Heart left ventricle (tissue), 16 donors: ENCODE measurements around the gene ARID5A. TPM values are rescaled to one million over a fixed set of nuclear protein-coding genes. Genes with fewer than 3 reads are reported as not detected.
A peak's percentile ranks its signal among the peaks of the same experiment; 100 is the strongest.
"Not testable (repeated sequence)": the region's sequence is repeated elsewhere in the genome, so short reads cannot be mapped to it uniquely, and the experiment has no call there.

Experiments
- ATAC-seq, 4 donors: fragments of 200-7000 bp; cut with Tn5 transposase; one replicate each; pipeline ENCODE4 v1.9.1; 2020 to 2022; ENCODE audit warnings: moderate library complexity in 4 of 4, mild to moderate bottlenecking in 3 of 4, moderate number of reproducible peaks in 1 of 4
- DNase-seq, 5 donors: peaks; one replicate each; pipeline ENCODE4 v3.0.0-alpha.2; 2020
- H3K27ac ChIP-seq, 12 donors: fragments of 200-600 bp; sonication (generic) in 4 of 12; one replicate each; pipeline versions ENCODE4 v1.5.0 to v1.8.0; 2016 to 2022; ENCODE audit warnings: mild to moderate bottlenecking in 2 of 12
- H3K27me3 ChIP-seq, 9 donors: fragments of 200-600 bp; sonication (generic) in 2 of 9; one replicate each; pipeline versions ENCODE4 v1.5.1 to v1.8.0; 2016 to 2022; ENCODE audit warnings: mild to moderate bottlenecking in 3 of 9
- H3K36me3 ChIP-seq, 9 donors: fragments of 200-600 bp; sonication (generic) in 2 of 9; one replicate each; pipeline versions ENCODE4 v1.5.0 to v1.8.0; 2018 to 2022; ENCODE audit warnings: mild to moderate bottlenecking in 2 of 9
- H3K4me1 ChIP-seq, 12 donors: fragments of 200-600 bp; sonication (generic) in 4 of 12; one replicate each; pipeline versions ENCODE4 v1.5.0 to v1.8.0; 2016 to 2022; ENCODE audit warnings: mild to moderate bottlenecking in 3 of 12
- H3K4me3 ChIP-seq, 12 donors: fragments of 200-600 bp; sonication (generic) in 4 of 12; one replicate each; pipeline versions ENCODE4 v1.5.0 to v1.8.0; 2017 to 2022; ENCODE audit warnings: mild to moderate bottlenecking in 9 of 12, moderate library complexity in 4 of 12
- H3K9me3 ChIP-seq, 12 donors: fragments of 200-600 bp; sonication (generic) in 4 of 12; one replicate each; pipeline versions ENCODE4 v1.5.0 to v1.8.0; 2016 to 2022; ENCODE audit warnings: mild to moderate bottlenecking in 1 of 12
- CTCF ChIP-seq, 12 donors: fragments of 200-600 bp; sonication (generic) in 4 of 12; IDR thresholded peaks; one replicate each; pipeline versions ENCODE4 v1.5.0 to v1.8.0; 2018 to 2022; ENCODE audit warnings: antibody characterized with exemption in 12 of 12, mild to moderate bottlenecking in 5 of 12
- POLR2A ChIP-seq, 2 donors: fragments of 450-650 bp; IDR thresholded peaks; one replicate each; pipeline ENCODE4 v1.6.1; 2017; ENCODE audit warnings: antibody characterized with exemption in 2 of 2, mild to moderate bottlenecking in 2 of 2, moderate library complexity in 2 of 2
- WGBS, 4 donors: extraction: QIAGEN DNeasy Blood & Tissue Kit in 2 of 4; methylation state at CpG; one replicate each; pipeline versions ENCODE4 v1.1.5 to v1.1.7; 2013 to 2018; 5-methylcytosine and 5-hydroxymethylcytosine counted together
- intact Hi-C, 10 donors: fragments of 100-400 bp; cut with DNase I; formaldehyde crosslinking; loops; one replicate each; pipeline versions ENCODE4 v1.11.1 to v1.14.2; 2022
- polyA plus RNA-seq, 2 donors: library from polyadenylated mRNA; stranded (reverse); fragments of 200-250 nt; gene quantifications; one replicate each; pipeline ENCODE4 v1.2.3, GENCODE V29; 2013
- total RNA-seq, 9 donors: library from RNA; depleted of rRNA in 2 of 9; stranded (reverse); fragments of >200 nt in 2 of 9; fragmentation: NEBNext Ultra II Directional in 3 of 9; extraction: Animal tissue kit (Norgen Biotek cat#: 25700) in 3 of 9; gene quantifications; one replicate each; pipeline versions ENCODE4 v1.1.0 to v1.2.4, GENCODE V29; 2016 to 2023
- donor health status: ischemic (EF 13 %, LVEDD 7.1; RV severe dilation, severe dysfunction).
- donor health status: healthy with polysubstance abuse.
- donor health status: DM: no; HTN: yes; CAD: no.
- donor health status: DM: no; HTN: no; CAD: no.
- donor health status: ischemic (EF 25% LVEDD 6.9; RV normal size, moderate dysfunction).
- donor health status: ischemic (EF 25% LVEDD 5.7; RV mildly dilated, moderate dysfunction).
- donor health status: healthy.
- donor health status: DM: yes; HTN: yes; CAD: no.
- donor health status: ischemic (EF 35%, LVEDD 5.7; RV mildly dilated, moderate dysfunction).
- donor health status: nonischemic (EF 11% LVEDD 7.7; RV severe dilation, severe dysfunction).
- donor health status: DM: yes; HTN: yes; CAD: no.
- donor health status: PGD.
- donor health status: ischemic (EF 29% LVEDD 5.4; RV normal size, mild dysfunction).
- donor health status: nonischemic (EF 23%, LVEDD 6.1; RV moderate dilation, normal function).

ARID5A gene
- total and polyA plus RNA-seq, 11 donors: 13.3 to 50.2 (median 35.6) TPM

GRCh38 chr2:96552315-96553175 lies 16.0 kb downstream of the ARID5A start:
- TF ChIP-seq CTCF (IDR thresholded peaks at IDR 0.05) (no peak), POLR2A (IDR thresholded peaks at IDR 0.05) (no peak)
- H3K27me3 ChIP-seq: no peaks in the 10 kb centered on the region
- H3K4me1 ChIP-seq: peaks cover 0 to 28% (median 9%) of the 10 kb centered on the region in 12 donors
- peaks cover 2 to 61% (median 53%) of the 10 kb centered on the region in 9 donors for H3K36me3 ChIP-seq
- DNase-seq (no peak), ATAC-seq (no peak)
- no peak overlapping the region for H3K4me3 ChIP-seq
- no peaks in the 10 kb centered on the region for H3K9me3 ChIP-seq
- H3K27ac ChIP-seq: no peak overlapping the region
- 86 to 91% (median 88%) methylated on average over 16 to 18 of the region's 18 CpGs for WGBS, 4 donors
- intact Hi-C loops: loop anchor here in 1 of 10 donors (5.0 kb wide), 1 partner anchor 40 kb away; no protein-coding TSS in a partner anchor

GRCh38 chr2:96553176-96553956 lies 16.8 kb downstream of the ARID5A start:
- Histone ChIP-seq H3K36me3 (peaks cover 2 to 53% (median 45%) of the 10 kb centered on the region in 9 donors), H3K4me3 (no peak overlapping the region), H3K4me1 (peaks cover 0 to 22% (median 9%) of the 10 kb centered on the region in 12 donors), H3K9me3 (no peaks in the 10 kb centered on the region), H3K27ac (no peak overlapping the region), H3K27me3 (no peaks in the 10 kb centered on the region)
- no peak for DNase-seq
- intact Hi-C loops: loop anchor here in 1 of 10 donors (5.0 kb wide), 1 partner anchor 41 kb away; no protein-coding TSS in a partner anchor
- WGBS, 4 donors: 85 to 91% (median 86%) methylated on average over 15 to 16 of the region's 16 CpGs
- no peak for TF ChIP-seq CTCF (IDR thresholded peaks at IDR 0.05)
- TF ChIP-seq POLR2A (IDR thresholded peaks at IDR 0.05): no peak
- peak in 3 of 4 donors; percentile 5 to 6 (median 6) for ATAC-seq

GRCh38 chr2:96553957-96554292 lies 17.4 kb downstream of the ARID5A start:
- H3K9me3 ChIP-seq, DNase-seq, ATAC-seq, H3K27me3 ChIP-seq: not testable (repeated sequence)
- Histone ChIP-seq H3K4me1 (peaks cover 0 to 21% (median 9%) of the 10 kb centered on the region in 12 donors), H3K27ac (peak overlapping the region in 1 of 12 donors; percentile 38), H3K36me3 (peaks cover 0 to 47% (median 39%) of the 10 kb centered on the region in 9 donors), H3K4me3 (peak overlapping the region in 4 of 12 donors; percentile 10 to 35 (median 26))
- 41 to 62% (median 50%) methylated on average over 9 of the region's 9 CpGs for WGBS, 4 donors
- intact Hi-C loops: loop anchor here in 4 of 10 donors (2.0 to 5.0 kb wide), 4 partner anchors 37 to 45 kb away; no protein-coding TSS in a partner anchor

- intact Hi-C loops: loop anchor here in 4 of 10 donors (2.0 to 5.0 kb wide), 4 partner anchors 38 to 46 kb away; no protein-coding TSS in a partner anchor
- WGBS, 4 donors: 36 to 59% (median 44%) methylated on average over 19 to 35 of the region's 35 CpGs
- peaks cover 0 to 15% (median 9%) of the 10 kb centered on the region in 12 donors for H3K4me1 ChIP-seq
- DNase-seq (peak; percentile 72 to 87 (median 76)), ATAC-seq (peak; percentile 59 to 74 (median 72))
- H3K27ac ChIP-seq: peak overlapping the region in 1 of 12 donors; percentile 38
- no peaks in the 10 kb centered on the region for H3K27me3 ChIP-seq
- no peak for TF ChIP-seq POLR2A (IDR thresholded peaks at IDR 0.05)
- TF ChIP-seq CTCF (IDR thresholded peaks at IDR 0.05): peak; percentile 91 to 100 (median 96)
- H3K9me3 ChIP-seq: no peaks in the 10 kb centered on the region
- H3K36me3 ChIP-seq: peaks cover 0 to 41% (median 33%) of the 10 kb centered on the region in 9 donors
- H3K4me3 ChIP-seq: peak overlapping the region in 4 of 12 donors; percentile 10 to 35 (median 26)
These were observed 18.0 kb downstream of the ARID5A start for GRCh38 chr2:96554293-96555145.
